Stimulated activated CD8-positive, alpha-beta memory T cell treated with anti-CD3 and anti-CD28 coated beads, Interleukin-15, amount 100 ng/mL, for 24 hours (primary cell): ENCODE results near the gene CACFD1.

ENCODE experiments used
- DNase-seq: peaks from one replicate; pipeline ENCODE4 v3.0.0-alpha.2; 2020; ENCODE audit warnings: low read depth

The CACFD1 gene

DNA sequence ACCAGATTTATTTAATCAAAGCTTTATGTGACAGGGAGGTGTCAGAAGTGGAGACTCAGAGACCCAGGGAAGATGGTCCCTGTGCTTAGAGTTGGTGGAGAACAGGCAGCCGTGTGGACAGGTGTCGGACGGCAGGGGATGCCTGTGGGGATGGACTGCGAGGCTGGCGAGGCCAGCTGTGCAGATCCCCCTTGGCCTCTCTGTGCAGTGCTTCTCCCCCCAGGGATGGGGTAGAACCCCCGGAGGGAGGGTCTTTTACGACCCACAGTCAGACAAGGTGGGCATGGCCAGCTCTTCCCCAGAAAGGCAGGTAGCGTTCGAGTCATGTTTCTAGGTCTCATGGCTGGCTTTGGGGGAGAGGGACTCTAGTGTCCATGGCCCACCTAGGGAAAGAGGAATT lies 23.8 kb downstream of the CACFD1 start:
- no peak for DNase-seq

DNA sequence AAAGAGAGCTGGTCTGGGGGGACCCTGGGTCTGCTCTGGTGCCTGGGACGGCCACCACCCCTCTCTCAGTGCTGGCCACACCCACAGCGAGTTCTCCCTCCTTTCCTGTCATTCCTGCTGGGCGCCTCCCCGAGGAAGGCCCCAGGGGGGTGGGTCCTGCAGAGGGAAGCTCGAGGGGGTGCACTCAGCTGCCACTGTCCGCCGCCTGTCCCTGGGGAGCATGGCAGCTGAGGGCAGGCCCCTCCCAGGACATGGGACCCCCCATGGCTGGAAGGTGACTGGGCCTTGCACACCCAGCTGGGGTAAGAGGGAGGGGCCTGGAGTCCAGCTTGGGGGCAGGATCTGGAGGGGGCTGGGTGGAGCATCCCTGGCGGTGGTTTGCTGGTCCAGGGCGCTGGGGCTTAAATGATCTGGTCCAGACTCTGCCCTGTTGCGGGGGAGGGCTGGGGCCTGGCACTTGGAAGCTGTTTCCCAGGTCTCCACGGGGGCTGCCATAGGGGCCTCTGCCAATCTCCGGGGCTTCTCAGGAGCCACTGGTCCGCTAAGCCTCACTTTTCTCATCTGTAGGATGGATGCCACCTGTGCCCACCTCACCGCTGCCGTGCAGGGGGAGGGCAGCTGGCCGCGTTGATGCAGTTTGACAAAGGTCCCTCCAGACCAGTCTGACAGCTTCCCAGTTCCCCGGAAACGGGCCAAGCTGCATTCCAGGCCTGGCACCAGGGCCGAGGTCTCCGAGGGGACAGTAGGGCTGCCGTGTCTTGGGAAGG lies 25.1 kb downstream of the CACFD1 start:
- DNase-seq = no peak

DNA sequence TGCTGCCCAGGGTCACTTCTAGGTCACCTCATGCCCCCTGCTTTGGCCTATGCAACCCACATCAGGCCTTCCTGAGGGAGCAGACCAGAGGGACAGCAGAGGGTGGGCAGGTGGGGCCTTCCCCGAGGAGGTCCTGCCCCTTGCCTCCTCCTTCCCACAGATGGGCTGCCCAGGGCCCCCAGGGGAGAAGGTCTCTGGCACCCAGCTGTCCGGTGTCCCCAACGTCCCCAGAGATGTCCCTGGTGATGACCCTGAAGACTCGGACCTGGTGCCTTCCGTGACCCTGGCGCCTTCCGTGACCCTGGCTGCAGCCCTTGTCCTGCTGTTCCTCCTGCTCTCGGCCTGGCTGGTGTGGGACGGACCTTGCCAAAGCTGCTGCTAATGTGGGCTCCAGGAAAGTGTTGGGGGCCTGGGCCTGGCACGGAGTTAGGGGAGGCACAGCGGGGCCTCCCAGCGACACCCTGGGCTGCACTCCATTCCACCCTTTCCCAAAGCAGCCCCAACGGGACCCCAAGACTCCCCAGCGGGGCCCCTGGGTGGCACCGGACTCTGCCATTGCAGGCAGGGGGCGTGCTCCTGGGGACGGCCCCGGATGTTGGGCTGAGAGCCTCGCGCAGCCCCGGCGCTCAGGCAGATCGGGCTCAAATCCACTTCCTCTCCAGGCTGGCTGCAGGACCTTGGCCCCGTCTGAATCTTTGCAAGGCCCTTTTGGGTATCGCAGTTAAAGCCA lies 25.9 kb downstream of the CACFD1 start:
- DNase-seq = no peak

DNA sequence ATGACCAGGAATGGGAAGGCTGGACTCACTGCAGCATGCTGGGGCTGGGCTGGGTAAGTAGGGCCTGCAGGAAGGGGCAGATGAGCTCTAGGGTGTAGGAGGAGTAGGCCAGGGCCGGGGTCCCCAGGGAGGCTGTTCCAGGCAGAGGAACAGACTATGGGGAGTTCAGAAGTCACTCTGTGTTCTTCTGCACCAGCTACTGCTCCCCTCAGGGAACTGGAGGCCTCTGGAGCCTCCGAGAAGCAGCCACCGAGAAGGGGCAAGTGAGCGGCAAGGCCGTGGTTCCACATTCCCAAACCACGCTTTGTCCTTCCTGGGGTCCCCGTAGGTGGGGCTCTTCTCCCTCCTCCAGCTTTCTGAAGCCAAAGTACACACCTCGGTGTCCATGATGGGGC lies 27.6 kb downstream of the CACFD1 start:
- DNase-seq = no peak

DNA sequence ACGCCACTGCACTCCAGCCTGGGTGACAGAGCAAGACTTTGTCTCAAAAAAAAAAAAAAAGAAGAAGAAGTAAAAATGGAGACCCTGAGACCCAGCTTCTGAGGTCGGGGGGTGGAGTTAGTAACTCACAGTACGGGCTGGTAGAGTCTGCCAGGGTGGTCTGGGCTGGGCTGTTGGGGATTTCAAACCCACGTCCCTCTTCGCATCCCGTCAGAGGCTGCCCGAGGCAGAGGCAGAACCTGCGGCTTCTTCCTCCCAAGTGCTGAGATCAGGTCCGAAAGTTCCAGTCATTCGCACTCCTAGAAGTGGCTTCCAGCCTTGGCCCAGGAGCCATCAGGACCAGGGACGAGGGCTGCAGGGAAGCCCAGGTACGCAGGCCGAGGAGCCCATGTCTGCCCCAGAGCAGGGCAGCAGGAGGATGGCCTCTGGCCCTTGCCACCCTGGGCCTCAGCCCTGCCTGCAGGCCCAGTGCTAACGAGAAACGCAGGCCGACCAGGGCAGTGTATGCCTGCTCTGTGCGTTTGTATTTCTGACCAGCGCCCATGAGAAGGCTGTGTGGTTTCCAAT lies 29.0 kb downstream of the CACFD1 start:
- no peak for DNase-seq

DNA sequence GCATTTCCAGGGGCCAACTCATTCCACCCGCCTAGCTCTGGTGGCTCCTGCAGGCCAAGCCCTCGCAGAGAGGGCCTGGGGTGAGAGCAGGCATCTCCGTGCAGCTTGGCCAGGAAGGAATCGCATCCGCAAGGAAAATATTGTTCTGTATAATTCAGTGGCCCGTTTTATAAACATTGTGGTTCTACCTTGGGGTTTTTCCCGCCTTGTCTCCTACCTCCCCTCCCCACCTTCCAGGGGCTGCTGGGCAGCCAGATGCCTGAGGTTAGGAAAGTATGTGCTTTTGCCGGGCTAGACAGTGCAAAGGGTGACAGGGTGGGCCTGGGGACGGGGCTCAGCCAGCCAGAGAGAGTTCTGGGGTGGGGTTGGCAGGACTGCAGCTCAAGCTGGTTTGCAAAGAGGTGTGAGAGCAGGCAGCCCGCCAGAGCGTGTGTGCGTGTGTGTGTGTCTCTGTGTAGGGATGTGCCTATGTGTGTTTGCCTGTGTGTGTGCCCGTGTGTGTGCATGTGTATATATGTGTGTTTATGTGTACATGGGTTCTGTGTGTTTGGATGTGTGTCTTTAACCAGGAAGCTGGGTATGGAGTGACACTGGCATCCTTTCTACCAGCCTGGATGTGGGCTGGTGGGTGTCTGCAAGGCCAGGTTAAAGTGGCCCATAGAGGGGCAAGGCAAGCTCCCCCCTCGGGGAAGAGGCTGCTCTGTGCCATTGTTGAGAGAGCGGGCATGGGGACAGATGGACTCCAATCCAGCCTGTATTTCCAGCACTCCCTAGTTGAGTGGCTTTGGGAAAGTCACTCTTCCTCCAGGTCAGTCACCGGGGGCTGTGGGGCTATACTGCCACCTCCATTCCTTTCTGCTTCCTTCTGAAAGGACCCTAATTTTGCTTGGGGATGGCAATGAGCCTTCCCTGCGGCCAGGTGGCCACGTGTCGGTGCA lies 29.7 kb downstream of the CACFD1 start:
- DNase-seq = no peak

DNA sequence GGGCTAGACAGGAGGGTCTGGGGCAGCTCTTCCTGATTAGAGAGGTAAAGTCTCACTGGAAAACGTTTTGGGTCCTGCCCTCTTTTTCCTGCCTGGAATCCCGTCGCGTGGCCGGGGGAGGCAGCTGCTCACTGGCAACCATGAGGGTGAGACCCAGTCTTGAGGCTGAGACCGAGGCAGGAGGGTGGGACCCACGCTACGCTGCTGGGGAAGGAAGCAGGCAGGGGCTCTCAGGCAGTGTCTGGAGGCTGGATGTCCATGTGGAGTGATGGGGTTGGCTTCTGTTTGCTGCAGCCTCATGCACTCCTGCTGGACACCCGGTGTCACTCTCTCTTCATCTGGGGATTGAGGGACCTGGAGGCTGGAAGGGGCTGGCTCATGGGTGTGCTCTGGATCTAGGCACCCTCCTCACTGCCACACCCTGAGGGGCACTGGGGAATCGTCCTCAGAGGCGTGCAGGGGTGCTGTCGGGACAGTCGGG lies 30.5 kb downstream of the CACFD1 start:
- no peak for DNase-seq

DNA sequence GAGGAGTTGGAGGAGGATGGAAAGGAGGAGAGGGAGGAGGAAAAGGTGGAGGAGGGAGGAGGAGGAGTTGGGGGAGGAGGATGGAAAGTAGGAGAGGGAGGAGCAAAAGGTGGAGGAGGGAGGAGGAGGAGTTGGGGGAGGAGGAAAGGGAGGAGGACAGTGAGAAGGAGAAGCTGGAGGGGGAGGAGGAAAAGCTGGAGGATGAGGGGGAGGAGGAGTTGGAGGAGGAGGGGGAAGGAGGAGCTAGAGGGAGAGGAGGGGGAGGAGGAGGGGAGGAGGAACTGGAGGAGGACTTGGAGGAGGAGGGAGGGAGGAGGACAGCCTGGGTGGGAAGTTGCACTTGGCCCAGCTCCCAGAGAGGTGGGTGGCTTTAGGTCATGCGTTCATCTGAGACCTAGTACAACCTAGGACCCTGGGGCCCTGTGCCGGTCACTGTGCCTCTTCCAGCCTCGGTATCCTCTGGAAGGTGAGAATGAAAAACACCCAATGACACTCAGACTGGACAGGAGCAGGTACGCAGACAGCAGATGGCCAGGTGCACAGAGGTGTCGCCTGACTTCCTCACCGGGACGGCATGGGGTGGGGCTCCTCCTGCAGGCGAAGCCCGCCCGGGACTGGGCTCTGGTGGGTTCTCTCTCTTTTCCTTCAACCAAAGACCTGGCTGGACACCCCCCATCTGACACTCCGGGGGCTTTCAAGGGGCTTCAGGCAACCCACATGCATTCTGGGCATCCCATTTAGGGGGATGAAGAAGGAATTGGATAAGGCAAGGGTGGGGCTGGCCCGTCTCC lies 31.3 kb downstream of the CACFD1 start:
- DNase-seq = no peak

DNA sequence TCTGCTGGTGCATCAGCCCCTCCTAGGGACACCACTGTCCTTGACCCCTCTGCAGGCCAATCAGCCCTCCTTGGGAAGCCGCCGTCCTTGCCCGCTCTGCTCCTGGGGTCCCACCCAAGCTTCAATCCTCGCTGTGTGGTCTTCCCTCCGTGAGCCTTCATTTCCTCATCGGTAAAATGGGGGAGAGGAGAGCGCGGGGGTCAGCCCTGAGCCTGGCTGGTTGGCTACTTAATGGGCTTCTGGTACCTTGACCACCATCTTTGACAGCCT lies 31.8 kb downstream of the CACFD1 start:
- no peak for DNase-seq

DNA sequence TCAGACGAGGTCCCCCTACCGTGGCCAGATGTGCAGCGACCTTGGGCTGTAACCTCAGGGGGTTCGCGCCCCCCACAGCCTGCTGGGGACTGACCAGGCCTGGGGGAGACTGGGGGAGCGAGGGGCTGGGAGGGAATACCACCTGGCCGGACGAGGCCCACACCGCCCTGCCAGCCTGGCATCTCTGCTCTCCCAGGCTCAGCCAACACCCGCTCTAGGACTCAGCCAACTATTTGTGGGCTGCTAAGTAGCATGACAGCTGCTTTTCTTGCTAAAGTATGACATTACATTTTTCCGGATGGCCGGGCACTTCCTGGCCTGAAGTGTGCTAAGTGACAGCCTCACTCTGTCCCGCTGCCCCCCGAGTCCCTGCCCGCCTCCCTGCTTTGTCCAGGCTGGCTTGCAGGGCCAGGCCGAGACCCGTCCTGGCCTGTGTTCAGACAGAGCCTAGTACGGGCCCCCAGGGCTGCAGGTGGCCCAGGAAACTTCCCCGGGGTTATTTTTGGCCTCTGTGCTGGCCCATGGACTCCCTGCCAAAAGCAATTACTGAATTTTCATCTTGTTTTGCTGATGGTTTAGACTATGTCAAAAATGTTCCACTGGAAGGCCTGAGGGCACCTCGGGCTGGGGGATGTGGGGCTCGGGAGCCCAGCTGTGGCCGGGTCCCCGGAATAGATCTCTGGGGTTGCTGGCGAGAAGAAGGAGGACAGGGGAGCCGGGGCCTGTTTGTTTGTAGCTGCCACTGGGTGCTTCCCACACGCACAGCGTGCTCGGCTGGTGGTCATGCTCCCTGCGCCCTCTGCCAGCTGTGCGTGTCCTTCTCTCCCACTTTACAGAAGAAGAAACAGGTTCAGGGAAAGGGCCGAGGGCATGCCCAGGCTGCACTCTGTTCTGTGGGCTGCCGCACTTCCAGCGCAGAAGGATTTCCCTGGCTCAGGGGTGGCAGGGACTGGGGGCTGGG lies 32.6 kb downstream of the CACFD1 start:
- DNase-seq = no peak

DNA sequence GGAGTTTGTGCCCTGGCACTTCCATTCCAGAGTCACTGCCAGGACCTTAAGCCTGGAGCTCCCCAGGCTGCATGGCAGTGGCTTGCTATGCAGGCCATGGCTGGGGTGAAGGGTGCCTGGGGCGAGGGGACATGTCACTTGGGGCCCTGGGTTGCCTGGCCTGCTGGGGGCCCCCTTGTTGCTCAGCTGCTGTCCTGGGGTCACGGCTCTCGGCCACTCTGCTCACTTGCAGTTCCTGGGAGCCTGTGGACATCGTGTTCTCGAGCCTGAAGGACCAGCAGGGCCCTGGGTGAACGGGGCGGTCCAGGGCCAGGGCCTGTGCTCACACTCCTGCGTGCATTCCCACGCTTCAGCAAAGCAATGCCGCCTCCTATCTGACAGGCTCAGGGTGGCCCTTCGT lies 33.6 kb downstream of the CACFD1 start:
- DNase-seq = no peak

DNA sequence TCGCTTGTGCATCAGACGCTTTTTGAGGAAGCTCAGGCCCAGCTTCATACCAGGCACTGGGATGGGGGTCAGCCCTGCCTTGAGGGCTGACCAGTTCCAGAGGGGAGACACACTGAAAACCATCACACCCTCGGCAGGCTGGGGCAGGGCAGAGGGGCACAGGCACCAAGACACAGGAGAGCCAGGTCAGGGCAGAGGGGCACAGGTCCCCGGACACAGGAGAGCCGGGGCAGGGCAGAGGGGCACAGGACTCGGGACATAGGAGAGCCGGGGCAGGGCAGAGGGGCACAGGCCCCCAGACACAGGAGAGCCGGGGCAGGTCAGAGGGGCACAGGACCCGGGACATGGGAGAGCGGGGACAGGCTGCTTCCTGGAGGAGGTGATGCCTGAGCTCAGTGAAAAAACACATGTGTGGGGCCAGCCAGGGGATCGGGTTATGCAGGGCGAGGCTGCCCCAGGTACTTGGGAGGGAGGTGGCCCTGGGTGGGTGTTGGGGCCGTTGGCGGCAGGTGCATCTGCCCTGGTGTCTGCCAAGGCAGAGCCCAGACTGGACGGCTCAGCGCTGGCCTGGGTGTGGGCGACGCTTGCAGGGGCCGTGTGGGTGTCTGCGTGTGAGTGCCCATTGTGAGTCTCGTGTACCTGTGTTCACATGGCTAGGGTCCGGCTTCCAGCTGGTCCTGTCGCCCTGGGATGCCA lies 34.2 kb downstream of the CACFD1 start:
- no peak for DNase-seq

DNA sequence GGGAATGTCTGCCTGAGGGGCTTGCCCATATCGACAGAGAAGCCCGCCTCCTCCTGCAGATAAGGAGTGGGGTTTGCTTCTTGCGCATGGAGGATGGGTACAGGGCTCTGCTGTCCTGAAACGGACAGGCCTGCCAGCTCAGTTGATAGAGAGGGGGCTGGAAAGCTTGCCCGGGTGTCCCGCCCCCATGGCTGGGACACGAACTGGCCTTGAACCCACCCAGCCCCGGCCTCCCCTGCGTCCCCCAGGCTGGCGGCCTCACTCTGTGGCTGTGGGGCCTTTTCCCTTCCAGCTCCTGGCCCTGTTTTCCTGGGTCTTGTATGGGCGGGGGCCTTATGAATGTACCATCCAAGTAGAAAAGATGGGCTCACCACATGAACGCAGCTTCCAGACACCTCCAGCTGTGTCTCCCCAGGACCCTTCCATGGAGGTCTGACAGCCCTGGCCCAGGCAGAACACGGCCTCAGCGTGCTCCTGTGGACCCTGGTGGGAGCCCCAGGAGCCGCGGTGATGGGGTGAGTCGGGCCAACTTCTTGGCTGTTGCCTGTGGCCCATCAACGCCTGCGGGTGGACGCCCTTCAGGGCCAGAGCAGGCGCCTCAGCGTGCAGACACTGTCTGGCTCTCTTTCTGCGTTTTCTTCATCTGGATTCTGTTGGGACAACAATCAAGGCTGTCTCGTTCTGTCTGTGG lies 35.0 kb downstream of the CACFD1 start:
- DNase-seq = no peak

DNA sequence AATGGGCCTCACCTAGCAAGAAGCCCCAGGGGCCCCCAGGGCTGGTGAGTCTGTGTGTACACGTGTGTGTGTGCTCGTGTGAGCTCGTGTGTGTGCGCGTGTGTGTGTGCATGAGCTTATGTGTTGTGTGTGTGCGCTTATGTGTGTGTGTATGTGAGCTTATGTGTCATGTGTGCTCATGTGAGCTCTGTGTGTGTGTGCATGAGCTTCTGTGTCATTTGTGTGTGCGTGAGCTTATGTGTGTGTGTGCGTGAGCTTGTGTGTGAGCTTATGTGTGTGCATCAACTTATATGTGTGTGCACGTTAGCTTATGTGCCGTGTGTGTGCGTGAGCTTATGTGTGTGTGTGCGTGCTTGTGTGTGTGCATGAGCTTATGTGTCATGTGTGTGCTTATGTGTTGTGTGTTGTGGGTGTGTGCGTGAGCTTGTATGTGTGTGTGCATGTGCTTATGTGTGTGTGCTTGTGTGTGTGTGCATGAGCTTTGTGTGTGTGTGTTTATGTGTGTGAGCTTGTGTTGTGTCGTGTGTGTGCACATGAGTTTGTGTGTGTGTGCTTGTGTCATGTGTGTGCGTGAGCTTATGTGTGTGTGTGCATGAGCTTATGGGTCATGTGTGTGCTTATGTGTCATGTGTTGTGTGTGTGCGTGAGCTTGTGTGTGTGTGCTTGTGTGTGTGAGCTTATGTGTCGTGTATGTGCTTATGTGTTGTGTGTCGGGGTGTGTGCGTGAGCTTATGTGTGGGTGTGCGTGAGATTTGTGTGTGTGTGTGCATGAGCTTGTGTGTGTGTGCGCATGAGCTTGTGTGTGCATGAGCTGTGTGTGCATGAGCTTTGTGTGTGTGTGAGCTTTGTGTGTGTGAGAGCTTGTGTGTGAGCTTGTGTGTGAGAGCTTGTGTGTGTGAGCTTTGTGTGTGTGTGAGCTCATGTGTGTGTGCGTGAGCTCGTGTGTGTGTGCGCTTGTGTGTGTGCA lies 35.8 kb downstream of the CACFD1 start:
- DNase-seq = no peak

DNA sequence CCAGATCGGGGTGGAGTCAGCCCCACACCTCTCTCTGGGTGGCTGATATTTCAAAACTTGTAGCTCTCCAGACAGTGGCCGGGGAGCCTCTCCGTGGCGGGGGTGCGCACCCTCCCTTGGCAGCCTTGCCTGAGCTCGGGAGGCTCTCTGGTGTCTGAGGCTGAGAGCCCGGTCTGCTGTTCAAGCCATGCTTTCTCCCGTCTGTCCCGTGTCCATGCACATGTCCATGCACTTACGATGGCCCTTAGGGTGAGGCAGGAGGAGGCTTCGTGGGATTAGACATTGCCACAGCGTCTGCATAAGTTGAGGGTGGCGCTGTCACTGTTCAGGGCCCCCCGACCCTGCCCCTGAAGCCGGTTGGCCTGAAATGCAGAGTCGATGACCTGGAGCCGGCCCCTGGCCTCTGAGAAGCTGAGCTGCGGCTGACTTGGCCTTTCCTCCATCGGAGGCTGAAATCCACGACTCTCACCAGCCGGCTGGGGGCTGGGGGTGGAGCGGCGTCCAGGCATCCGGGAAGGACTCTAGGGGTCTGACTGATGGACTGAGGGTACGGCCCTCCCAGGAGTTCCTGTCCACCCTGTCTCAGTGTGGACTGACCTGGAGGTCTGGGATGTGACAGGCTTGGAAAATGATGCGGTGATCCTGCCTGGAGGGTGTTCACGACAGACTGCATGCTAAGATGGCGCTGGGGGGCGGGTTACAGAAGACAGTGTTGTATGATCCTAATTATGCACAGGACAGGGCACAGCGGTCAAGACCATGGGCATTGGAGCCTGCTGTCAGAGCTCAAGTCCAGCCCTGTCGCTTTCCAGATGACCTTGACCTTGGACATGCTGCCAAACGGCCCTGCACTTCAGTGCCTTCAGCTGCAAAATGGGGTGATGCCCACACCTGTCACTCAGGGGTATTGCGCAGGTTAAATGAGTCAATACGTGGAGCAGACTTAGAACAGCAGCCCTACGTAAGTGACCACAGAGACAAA lies 37.4 kb downstream of the CACFD1 start:
- DNase-seq = no peak

DNA sequence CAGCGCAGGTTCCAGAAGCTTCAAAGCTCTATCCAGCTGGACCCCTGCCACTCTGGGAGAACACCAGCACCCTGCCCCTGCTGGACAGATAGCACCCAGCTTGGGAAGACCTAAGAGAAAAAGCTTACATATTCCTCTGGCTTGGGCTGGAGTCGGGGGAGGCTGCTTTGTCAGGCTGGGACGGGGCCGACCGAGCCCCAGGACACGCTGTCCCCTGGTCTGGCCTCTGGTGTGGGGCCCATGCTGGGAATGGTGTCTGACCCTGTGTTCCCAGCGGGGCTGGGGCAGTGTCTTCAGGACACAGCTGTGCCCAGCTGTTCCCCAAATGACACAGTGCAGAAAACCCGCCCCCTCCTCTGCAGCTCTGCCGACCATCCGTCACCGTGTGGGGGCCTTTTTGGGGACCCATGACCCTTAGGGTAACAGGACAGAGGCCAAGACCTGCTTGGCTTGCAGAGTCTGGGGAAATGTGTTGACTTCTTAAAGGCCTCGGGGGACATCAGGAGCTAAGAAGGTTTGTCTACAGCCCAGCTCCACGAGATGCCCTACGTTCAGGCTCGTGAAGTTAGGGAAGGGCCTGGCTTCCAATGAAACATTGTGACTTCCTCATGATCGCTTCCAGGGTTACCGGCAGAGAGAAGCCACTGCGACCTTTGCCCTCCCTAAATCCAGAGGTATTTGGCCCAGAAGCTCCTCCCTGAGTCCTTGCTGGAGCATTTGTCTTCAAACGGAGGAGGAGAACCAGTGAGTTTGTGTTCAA lies 39.5 kb downstream of the CACFD1 start:
- DNase-seq = no peak
